NCI-H2107 (cell line): ENCODE data around the gene ARRDC5.
"Not testable (repeated sequence)": the region's sequence is repeated elsewhere in the genome, so short reads cannot be mapped to it uniquely, and the experiment has no call there.

ENCODE experiments used
- DNase-seq: peaks from one replicate; lab custom pipeline; 2025; lab: John Stamatoyannopoulos, UW

Gene ARRDC5

DNA sequence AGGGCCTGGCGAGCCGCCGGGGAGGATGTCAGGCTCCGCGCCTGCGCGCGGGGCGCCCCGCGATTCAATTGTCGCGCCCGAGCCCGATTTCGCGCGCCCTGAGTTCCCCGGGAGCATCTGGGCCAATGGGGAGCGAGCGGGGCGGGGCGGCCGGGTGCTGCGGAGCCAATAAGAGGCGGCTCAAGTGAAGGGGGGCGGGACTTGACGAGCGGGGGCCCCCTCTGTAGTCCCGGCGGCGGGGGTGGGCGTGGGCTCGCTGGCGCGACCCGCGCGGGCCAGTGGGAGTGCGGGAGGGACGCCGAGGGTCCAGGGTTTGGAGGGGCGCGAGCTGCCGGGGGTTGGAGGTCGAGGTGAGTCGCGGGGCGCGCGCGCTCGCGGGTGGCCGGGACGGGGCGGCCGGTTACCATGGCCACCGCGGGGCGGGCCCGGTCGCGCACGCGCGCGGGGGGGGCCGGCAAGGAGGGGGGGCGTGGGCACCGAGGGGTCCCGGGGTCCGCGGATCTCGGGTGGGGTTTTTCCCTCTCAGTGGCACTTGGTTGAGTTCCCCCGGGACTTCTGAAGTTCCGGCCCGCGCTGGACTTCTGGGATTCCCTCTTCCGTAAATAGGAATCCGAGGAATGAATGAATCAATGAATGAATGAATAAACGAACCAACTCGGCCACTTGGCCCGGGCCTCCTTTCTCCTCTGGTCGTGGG lies 7.3 kb upstream of the ARRDC5 start:
- peak; percentile 79 for DNase-seq

DNA sequence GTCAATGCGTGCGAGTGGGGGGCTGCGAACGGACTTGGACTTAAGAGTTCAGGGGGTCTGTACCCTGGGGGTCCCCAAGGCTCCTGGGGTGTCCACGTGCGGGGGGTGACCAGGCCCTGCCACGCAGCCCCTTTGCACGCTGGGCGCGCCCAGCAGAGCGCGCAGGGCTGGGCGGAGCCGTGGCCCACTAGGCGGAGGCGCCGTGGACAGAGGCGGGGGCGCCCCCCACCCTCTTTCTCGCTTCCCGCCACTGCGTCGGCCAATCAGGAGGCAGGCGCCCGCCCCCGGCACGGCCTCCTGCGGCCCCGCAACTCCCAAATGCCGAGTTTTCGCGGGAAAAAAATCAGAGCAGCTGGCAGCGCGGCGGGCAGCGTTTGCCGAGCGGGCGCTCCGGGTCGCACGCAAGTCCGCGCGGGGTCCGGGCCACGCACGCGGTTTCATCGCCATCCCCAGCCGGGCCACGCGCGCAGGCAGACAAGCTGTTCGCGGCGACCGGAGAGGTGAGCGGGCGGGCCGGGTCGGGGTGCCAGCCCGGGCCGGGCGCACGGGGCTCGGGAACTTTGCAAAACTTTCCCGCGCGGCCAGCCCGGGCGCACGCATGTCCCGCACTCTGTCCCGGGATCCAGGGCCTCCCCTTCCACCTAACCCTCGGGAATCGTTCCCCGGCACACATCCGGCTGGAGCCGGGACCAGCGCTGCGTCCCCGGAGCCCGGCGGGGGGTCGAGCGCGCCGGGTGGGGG lies 6.6 kb upstream of the ARRDC5 start, which contains the start of gene UHRF1:
Gene UHRF1, plus strand, starts transcription at position 346 of the 741 bp plus-strand sequence. CDS start 1,385 bp downstream, outside the sequence.
- no peak for DNase-seq

DNA sequence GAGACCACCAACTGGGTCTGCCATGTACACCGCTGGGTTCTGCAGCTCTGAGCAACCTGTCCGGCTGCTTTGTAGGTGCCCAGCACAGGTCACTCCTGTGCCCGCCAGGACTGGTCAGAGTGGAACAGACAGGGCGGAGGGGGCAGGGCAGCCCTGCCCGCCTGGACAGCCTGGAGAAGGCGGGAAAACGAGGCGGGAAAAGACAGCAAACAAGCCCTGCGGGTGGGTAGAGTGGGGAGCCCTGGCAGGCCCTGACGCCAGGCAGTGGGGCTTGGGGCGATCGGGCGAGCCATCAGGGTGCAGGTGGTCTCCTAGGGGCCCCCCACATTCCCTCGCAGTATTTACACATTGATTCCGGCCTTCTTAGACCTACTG lies 6.1 kb upstream of the ARRDC5 start:
- no peak for DNase-seq

DNA sequence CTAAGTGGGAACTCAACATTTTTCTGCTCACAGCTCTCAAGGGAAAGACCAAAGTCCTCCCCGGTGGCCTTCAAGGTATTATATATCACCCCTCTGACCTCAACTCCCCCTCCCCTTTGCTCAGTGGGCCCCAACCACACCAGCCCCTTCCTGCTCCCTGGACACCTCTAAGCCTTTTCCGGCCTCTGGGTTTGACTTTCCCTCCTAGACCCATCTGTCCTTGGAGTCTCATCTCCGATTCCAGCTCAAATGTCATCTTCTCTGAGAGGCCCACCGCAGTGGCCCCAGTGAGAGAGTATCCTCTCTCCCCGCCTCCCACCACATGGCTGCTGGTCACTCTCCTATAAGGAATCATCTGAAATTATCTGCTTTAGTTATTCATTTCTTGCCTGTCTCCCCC lies 5.7 kb upstream of the ARRDC5 start:
- no peak for DNase-seq

DNA sequence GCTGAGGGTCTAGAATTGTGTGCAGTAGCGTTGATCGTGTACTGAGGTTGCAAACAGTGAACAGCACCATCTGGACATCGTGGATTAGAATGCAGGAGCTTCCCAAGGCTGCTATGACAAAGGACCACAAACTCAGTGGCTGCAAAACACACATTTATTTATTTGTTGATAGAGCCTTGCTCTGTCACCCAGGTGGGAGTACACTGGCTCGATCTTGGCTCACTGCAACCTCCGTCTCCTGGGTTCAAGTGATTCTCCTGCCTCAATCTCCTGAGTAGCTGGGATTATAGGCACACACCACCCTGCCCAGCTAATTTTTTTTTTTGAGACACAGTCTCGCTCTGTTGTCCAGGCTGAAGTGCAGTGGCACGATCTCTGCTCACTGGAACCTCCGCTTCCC lies 4.3 kb upstream of the ARRDC5 start:
- no peak for DNase-seq

DNA sequence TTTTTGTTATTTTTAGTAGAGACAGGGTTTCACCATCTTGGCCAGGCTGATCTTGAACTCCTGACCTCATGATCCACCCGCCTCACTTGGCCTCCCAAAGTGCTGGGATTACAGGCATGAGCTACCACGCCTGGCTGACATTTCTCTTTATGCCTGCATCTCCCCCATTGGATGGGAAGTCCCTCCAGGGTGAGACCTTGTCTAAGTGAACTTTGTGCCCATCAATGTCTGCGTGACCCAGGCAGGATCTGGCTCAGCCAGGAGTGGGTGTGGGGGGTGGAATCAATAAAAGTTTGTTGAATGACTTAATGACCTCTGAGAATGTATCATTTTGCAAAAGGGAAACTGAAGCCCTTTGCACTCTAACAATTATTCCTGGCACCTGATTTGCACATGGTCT lies 1.8 kb upstream of the ARRDC5 start:
- no peak for DNase-seq

DNA sequence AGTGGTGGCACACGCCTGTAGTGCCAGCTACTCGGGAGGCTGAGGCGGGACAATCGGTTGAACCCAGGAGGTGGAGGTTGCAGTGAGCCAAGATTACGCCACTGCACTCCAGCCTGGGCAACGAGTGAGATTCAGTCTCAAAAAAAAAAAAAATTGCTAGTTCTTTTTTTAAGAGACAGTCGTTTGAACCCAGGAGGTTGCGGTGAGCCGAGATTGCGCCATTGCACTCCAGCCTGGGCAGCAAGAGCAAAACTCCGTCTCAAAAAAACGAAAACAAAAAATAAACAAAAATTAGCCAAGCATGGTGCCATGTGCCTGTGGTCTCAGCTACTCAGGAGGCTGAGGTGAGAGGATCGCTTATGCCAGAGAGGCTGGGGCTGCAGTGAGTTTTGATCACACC lies 1.8 kb downstream of the ARRDC5 start:
- not testable (repeated sequence) for DNase-seq

DNA sequence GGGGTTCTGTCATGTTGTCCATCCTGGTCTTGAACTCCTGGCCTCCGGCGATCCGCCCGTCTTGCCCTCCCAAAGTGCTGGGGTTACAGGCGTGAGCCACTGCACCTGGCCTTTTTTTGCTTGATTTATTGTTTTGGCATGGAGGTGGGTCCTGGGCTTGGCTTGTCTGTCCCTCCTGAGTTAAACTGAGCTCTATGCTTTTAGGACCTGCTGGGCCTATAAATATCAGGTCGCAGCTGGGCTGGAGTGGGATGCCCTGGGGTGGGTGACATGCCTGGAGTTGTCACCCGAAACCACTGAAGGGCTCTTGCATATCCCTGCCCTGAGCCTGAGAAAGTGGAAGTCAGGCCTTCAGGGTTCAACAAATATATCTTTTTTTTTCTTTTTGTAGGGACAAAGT lies 5.5 kb downstream of the ARRDC5 start:
- no peak for DNase-seq

DNA sequence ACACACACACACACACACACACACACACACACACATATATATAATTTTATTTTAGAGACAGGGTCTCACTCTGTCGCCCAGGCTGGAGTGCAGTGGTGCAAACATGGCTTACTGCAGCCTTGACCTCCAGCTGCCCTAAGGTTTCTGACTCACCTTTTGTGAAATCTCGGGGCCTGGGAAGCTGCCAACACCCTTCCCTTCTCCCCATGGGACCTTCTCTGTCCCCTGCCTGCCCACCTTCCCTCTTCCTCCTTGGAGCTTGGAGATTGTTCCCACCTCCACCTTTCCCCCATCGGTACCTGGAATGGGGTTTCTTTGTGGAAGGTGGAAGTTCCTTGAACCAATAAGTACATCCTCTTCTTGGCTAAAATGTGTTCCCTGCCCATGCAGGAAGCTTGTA lies 6.3 kb downstream of the ARRDC5 start:
- DNase-seq = no peak

DNA sequence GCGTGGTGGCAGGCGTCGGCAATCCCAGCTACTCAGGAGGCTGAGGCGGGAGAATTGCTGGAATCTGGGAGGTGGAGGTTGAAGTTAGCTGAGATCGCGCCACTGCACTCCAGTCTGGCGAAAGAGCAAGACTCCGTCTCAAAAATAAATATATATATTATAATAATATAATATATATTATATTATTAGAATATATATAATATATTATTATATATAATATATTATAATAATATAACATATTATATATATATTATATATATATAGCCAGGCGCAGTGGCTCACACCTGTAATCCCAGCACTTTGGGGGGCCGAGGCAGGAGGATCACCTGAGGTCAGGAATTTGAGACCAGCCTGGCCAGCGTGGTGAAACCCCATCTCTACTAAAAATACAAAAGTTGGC lies 9.7 kb downstream of the ARRDC5 start:
- not testable (repeated sequence) for DNase-seq

DNA sequence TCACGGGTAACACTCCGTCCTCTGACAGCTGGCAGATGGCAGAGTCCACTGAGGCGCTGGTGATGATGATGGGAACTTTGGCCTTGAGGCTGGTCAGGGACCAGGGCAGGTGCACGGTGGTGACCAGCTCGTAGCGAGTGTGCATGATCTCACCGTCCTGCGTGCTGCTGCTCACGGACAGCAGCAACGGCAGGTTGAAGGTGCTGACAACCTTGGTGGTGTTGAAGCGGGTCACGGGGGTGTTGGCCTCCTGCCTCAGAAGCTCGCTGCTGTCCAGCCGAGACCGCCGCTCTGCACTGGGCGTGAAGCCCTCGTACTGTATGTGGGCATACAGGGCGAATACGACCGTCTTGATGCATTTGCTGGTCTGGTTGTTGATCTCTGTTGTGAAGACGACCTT lies 11.6 kb downstream of the ARRDC5 start:
- DNase-seq = no peak

DNA sequence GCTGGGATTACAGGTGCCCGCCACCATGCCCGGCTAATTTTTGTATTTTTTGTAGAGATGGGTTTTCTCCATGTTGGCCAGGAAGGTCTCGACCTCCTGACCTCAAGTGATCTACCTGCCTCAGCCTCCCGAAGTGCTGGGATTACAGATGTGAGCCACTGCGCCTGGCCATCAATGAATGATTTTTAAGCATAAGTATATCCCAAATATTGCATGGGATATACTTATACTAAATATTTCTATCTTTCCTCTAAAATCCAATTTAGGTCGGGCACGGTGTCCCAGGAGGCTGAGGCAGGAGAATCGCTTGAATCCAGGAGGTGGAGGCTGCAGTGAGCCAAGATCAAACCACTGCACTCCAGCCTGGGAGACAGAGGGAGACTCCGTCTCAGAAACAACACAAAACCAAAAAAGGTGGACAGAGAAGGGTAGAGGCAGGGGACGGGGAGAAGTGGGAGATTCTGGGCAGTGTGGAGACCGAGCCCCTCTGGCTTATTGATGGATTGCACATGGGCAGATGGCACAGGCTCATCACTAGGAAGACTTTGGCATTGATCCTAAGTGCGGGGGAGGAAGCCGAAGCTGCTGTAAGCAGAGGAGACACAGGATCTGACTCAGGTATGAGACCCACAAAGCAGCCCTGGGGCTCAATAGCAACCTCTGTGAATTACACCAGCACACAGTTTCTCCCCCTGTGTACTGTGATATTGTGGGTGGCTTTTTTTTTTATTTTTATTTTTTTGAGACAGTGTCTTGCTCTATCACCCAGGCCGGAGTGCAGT lies 13.5 kb downstream of the ARRDC5 start:
- DNase-seq = no peak

DNA sequence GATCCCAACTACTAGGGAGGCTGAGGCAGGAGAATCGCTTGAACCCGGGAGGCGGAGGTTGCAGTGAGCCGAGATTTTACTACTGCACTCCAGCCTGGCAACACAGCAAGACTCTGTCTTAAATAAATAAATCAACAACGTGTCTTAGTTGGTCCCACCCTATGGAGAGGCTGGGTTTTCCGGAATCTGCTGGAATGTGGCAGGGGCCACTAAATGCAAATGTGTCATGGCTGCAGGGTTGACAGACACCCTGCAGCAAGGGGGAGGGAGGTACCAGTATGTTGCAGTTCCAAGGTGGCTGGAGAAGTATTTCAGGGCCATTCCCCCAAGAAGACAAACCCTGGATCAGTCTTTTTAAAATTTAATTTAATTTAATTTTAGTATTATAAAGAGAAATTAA lies 14.9 kb downstream of the ARRDC5 start:
- not testable (repeated sequence) for DNase-seq

DNA sequence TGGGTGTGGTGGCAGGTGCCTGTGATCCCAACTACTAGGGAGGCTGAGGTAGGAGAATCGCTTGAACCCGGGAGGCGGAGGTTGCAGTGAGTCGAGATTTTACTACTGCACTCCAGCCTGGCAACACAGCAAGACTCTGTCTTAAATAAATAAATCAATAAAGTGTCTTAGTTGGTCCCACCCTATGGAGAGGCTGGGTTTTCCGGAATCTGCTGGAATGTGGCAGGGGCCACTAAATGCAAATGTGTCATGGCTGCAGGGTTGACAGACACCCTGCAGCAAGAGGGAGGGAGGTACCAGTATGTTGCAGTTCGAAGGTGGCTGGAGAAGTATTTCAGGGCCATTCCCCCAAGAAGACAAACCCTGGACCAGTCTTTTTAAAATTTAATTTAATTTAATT lies 17.7 kb downstream of the ARRDC5 start:
- not testable (repeated sequence) for DNase-seq

DNA sequence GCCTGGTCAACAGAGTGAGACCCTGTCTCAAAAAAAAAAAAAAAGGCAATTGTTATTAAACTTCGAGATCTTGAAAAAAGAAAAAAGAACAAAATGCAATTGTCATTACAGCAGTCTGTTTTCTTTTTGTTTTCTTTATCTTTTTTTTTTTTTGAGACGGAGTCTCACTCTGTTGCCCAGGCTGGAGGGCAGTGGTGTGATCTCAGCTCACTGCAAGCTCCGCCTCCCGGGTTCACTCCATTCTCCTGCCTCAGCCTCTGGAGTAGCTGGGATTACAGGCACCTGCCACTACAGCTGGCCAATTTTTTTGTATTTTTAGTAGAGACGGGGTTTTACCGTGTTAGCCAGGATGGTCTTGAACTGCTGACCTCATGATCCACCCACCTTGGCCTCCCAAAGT lies 19.8 kb downstream of the ARRDC5 start:
- not testable (repeated sequence) for DNase-seq

DNA sequence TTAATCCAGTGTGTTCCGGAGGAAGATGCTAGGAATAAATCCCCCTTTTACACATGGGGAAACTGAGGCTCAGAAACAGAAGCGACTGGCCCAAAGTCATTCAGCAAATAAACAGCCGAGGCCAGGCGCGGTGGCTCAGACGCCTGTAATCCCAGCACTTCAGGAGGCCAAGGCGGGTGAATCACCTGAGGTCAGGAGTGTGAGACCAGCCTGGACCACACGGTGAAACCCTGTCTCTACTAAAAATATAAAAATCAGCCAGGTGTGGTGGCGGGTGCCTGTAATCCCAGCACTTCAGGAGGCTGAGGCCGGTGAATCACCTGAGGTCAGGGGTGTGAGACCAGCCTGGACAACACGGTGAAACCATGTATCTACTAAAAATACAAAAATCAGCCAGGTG lies 23.7 kb downstream of the ARRDC5 start:
- no peak for DNase-seq

DNA sequence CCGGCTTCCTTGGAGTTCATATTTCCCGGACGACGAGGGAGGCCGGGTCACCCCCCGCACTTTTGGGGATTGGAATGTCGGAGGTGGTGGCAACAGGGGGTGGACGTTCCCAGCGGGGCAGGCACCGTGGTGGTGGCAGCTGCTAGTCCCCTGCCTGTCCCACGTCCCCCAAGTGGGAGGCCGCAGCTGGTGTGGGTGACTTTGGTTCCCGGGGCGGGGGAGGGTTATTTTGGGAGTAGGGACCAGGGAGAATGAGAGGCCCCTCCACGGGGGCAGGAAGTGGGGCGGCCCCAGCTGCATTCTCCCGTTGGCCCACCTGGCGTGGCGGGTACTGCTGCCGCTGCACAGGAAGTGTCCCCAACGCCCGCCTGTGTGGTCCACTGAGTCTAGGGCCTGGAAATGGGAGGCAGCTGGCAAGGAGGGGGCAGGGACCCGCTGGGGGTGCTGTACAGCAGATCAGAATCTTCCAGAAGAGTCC lies 24.2 kb downstream of the ARRDC5 start:
- no peak for DNase-seq

DNA sequence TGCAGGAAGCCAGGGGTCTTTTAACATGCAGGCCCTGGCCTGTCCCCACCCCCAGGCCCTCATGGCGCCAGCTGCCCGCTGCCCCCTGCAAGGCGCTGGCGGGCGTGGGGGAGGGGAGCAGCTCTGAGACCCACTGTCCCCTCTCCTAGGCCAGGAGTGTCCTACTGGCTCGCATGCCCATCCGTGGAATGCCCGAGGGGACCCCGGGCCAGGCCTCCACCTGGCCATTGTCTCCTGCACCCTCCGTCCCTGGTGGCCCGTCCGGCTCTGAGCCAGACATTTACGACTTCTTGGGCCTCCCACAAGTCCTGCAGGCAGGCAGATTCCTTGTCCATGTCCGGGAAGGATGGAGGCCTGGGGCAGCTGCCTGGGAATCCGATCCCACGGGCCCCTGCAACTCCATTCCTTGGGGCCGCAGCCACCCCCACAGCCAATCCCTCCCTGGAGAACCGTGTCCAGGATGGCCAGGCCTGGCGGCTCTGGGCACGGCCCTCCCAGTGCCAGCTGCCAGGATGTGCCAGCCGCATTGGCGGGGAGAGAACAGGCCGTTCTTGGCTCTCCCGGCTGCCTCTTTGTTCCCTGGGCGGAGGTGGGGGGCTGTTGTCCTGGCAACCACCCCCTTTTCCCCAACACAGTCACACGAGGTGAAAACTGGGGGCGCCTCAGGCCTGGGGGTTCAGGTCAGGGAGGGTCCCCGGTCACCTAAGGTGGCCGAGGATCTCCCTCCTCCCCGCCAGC lies 24.8 kb downstream of the ARRDC5 start:
- DNase-seq = no peak

DNA sequence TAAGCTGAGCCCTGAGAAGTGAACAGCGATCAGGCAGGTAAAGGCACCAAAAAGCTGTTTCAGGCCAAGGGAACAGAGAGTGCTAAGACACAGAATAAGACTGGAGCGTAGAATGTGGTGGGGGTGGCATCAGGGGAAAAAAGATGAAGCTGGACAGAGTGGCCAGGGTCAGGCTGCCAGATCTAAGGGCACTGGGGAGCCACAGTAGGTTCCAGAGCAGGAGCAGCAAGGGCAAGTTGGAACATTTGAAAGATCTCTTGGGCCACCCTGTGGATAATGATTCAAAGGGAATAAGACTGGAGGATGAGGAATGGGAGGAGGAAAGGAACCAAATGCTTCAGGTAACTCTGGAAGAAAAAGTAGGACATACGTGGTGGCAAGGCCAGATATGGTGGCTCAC lies 28.8 kb downstream of the ARRDC5 start:
- no peak for DNase-seq

DNA sequence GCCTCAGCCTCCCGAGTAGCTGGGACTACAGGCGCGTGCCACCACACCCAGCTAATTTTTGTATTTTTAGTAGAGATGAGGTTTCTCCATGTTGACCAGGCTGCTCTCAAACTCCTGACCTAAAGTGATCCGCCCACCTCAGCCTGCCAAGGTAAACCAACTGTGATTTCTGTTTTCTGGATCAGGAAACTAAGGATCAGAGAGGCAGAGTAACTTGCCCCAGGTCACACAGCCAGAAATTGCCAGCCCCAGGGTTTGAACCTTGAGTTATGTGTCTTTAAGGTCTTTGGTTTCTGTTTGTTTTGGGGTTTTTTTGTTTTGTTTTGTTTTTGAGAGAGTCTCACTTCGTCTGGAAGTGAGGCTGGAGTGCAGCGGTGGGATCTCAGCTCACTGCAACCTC lies 31.0 kb downstream of the ARRDC5 start:
- no peak for DNase-seq

DNA sequence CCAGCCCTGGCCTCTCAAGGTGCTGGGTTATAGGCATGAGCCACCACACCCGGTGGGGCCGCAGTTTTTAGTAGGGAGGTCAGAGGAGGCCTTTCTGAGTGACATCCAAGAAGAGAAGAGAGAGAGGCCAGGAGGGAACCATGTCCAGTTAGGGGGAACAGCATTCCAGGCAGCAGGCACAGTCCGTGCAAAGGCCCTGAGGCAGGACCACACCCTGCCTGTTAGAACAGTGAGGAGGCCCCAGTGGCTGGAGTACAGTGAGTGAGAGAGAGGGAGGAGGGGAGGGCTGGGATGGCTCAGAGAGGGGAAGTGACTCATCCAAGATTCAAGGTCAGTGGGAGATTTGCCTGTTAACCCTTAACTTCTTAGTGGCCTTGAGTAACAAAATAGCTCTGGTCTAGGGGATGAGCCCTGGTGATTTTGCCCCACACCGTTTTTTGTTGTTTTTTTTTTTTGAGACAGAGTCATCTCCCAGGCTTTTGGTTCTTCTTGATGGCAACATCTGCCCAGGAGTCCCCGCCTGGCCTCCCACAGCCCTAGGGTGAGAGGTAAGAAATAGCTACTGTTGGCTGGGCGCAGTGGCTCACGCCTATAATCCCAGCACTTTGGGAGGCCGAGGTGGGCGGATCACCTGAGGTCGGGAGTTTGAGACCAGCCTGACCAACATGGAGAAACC lies 32.5 kb downstream of the ARRDC5 start:
- DNase-seq = no peak
